Activated T-cell treated with anti-CD3 and anti-CD28 coated beads for 24 hours (primary cell): ENCODE data around the gene RNF227.
"Not testable (repeated sequence)": the region's sequence is repeated elsewhere in the genome, so short reads cannot be mapped to it uniquely, and the experiment has no call there.

Source experiments
- DNase-seq: peaks from one replicate; pipeline ENCODE4 v3.0.0-alpha.2; 2020; ENCODE audit warnings: low read depth

RNF227 gene

DNA sequence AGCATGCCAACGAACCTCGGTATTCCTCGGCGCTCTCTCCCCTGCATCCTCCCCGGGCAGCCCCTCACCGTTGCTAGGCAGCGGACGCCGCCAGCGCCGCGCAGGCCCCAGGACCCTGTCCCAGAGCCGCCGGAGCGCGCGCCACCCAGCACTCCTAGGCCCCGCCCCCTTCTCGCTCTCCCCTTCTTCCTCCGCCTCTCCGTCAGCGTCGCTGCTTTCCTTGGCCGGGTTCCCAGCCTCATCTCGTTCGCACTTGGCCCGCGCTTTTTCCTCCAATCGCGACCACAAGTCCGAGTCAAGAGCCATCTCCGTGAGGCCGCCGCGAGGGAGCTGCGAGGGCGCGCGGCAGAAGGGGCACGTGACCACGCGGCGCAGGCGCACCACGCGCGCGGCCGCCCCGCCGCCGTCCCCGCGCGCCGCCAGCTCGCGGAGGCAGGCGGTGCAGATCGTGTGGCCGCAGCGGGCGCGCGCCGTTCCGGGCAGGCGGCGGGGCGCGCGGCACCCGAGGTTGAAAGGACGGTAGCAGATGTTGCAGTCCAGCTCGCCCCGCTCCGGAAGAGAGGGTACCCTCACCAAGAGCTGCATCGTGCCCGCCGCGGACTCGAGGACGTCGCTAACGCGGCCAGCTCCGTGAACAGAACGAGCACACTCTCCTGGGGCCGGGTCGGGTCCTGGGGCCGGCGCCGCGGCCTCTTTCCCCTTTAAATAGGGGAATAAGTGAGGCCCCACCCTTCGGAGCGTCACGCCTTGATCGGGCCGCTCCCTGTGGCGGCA lies at the start of gene RNF227:
RNF227 (minus strand) TSS at position 679 of the 774 bp plus-strand sequence; CDS start at position 585, 94 bp downstream.
- DNase-seq = peak; percentile 83

DNA sequence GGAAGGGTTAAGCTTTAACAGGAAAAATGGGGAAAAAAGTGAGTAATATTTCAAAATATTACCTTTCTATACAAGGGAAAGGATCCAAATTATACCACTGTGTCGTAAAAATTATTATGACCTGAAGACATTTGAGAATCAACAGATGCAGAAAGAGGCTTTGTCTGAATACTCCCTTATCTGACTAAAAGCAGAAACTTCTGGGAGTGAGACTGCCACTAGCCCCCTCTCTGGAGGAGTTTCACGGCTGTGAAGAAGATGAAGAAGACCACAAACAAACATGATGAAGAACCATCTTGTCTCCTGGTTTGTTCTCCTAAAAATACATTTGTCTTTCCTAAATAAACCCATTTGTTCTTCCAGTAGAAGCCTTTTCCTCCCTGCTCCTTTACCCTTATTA lies 45.3 kb upstream of the RNF227 start:
- no peak for DNase-seq

DNA sequence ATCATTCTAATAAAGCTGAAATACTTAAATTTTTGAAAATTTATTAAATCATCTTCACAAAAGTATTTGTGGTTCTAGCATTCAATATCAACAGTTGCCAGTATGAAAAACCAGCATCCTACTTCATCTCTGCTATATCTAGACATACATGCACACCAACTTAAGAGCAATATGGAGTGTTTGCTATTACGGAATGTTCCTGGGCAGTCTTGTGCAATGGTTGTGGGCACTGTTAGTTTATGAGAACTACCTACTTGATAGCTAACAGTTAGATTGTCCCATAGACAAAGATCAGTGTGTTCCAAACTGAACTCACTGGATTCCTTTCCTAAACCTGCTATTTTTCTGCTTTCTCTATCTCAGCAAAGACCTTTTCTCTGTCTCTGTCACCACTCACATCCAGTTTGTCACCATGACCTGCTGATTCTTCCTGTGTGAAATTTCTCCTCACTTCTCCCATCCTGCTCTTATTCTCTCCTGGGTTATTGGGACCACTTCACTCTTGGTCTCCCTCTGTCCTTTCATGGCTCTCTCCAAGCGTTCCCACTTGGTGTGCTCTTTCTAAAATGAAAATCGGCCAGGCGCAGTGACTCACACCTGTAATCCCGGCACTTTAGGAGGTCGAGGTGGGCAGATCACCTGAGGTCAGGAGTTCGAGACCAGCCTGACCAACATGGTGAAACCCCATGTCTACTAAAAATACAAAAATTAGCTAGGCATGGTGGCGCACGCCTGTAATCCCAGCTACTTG lies 43.6 kb upstream of the RNF227 start:
- no peak for DNase-seq

DNA sequence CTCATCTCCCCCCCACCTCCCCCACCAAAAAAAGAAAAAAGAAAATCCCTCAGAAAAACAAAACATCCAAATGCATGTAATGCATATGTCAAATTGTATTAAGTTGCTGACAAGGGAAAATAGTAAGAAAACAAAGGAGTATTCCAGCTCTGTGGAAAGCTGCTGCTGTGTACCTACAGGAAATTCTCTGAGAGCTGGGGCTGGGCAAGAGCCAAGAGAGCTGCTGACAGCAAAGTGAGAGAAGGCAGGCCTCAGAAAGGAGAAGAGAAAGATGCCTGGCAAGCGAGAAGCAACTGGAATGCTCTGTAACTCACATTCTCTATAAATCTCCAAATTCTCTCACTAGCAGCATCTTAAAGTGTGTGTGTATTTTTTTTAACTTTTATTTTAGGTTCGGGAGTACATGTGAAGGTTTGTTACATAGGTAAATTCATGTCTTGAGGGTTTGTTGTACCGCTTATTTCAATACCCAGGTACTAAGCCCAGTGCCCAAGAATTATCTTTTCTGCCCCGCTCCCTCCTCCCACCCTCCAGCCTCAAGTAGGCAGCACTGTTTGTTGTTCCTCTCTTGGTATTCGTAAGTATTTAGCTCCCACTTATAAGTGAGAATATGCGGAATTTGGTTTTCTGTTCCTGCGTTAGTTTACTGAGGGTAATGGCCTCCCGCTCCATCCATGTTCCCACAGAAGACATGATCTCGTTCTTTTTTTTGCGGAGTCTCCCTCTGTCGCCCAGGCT lies 40.3 kb upstream of the RNF227 start:
- no peak for DNase-seq

DNA sequence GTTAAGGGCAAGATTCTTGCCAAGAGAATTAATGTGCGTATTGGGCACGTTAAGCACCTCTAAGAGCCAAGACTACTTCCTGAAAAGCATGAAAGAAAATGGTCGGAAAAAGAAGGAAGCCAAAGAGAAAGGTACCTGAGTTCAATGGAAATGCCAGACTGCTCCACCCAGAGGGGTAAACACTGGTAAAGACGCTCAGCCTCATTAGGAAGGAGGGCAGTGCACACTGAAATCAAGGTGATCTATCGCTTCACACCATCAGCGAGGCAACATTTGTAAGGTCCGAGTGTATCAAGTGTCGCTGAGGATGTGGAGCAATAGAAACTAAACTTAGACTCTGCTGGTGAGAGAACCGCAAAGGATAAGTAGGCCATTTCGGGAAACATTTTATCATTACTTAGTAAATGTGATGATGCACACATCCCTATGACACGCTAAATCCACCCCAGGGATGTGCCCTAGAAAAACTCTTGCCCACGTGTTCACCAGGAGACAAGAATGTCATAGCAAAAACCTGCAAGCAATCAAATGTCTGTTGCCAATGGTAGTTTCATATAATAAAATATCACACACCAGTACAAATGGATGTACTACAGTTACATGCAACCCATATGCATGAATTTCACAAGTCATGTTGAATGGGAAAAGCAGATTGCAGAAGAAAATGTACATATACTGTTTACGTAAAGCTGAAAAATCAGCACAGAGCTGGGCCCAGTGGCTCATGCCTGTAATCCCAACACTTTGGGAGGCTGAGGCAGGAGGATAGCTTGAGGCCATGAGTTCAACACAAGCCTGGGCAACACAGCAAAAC lies 39.5 kb upstream of the RNF227 start:
- no peak for DNase-seq

DNA sequence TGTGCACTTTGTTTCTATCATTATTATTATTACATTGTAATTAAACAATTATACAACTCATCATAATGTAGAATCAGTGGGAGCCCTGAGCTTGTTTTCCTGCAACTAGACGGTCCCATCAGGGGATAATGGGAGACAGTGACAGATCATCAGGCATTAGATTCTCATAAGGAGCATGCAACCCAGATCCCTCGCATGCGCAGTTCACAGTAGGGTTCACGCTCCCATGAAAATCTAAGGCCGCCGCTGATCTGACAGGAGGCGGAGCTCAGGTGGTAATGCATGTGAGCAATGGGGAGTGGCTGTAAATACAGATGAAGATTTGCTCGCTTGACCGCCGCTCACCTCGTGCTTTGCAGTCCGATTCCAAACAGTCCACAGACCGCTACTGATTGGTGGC lies 37.2 kb upstream of the RNF227 start:
- DNase-seq = not testable (repeated sequence)

DNA sequence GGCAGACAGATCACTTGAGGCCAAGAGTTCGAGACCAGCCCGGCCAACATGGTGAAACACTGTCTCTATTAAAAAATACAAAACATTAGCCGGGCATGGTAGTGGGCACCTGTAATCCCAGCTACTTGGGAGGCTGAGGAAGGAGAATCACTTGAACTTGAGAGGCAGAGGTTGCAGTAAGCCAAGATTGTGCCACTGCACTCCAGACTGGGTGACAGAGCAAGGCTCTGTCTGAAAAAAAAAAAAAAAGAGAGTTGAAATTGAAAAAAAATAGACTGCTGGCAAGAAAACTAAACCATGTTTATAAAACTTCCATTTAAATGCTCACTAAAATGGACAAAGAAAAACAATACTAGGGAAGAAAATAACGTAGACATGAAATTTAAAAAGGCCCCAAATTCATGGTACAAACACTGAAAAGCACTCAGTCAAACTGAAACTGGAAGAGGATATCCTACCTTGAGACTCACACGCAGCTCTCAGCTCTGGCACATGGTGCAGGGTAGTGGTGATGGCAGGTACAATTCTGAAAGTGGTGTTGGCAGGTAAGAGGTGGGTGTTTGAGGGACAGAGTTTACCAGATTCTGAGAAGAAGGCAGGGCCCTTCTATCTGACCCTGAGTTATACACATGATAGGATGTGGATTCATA lies 35.2 kb upstream of the RNF227 start:
- DNase-seq = peak; percentile 44

DNA sequence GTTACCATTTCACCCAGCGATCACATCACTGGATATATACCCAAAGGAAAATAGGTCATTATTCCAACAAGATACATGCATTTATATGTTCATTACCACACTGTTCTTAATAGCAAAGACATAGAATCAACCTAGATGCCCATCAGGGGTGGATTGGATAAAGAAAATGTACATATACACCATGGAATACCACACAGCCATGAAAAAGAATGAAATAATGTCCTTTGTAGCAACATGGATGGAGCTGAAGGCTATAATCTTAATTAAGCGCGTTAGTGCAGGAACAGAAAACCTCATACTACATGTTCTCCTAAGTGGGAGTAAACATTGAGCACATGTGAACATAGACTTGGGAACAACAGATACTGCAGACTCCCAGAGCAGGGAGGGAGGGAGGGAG lies 34.5 kb upstream of the RNF227 start:
- no peak for DNase-seq

DNA sequence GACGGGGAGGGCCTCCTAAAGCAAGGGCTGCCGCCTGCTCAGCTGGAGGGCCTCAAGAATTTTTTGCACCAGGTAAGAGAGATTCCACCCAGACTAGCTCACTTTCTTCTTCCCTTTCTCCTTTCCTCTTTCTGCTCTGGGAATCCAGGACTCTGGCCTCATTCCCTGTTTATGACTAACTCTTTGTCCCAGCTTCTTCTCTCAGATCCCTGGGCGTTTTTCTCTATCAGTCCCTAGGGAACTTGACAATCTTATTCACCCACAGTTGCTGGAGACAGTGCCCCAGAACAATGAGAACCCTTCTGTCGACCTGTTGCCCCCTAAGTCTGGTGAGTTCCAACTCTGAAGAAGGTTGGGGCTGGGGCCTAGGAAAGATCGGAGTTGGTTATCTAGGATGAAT lies 31.6 kb upstream of the RNF227 start:
- no peak for DNase-seq

DNA sequence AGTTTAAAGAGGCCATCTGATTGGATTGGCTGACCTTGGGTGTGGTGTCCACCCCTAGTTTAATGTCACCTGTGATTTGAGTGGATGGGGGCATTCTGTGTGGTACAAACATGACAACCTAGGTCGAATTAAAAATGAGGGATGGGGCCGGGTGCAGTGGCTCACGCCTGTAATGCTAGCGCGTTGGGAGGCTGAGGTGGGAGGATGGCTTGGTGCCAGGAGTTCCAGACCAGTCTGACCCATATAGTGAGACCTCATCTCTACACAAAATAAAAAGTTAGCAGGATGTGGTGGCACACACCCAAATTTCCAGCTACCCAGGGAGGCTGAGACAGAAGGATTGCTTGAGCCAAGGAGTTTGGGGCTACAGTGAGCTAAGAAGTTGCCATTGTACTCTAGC lies 30.4 kb upstream of the RNF227 start:
- DNase-seq = no peak

DNA sequence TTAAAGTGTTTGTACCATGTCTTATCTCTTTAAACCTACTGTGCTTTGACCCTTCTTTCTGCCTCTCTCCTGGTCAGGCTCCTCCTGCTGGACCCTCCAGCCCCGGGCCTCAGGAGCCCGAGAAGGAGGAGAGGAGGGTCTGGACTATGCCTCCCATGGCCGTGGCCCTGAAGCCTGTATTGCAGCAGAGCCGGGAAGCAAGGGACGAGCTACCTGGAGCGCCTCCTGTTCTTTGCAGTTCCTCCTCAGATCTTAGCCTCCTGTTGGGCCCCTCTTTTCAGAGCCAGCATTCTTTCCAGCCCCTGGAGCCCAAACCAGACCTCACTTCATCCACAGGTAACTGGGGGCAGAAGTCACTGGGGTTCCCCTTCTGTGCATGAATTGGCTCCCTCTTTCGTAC lies 29.6 kb upstream of the RNF227 start:
- DNase-seq = no peak

DNA sequence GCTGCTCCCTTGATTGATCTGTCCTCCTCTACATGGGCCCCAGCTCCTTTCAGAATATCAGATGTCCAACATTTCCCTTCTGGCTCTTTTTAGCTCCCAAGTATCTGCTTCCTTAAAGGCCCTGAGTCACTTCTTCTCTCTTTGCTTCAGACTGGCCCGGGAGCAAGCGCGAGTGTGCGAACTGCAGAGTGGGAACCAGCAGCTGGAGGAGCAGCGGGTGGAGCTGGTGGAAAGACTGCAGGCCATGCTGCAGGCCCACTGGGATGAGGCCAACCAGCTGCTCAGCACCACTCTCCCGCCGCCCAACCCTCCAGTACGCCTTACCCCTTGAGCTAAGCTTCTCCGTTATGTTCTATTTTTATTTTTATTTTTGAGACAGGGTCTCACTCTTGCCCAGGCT lies 28.2 kb upstream of the RNF227 start:
- no peak for DNase-seq

DNA sequence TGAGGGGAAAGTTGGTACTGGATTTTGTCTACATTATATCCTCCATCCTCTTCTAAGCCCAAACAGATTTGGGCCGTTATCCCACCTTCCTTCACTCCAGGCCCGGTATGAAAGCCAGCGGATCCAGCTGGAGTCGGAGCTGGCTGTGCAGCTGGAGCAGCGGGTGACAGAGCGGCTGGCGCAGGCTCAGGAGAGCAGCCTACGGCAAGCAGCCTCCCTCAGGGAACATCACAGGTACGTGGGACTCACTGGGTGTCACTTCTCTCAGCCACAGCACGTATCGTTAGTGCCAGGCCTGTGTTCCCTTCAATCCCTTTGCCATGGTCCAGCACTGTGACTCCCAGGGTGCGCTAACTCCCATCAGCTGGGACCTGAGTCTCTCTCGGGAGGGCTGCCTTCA lies 27.2 kb upstream of the RNF227 start:
- DNase-seq = no peak

DNA sequence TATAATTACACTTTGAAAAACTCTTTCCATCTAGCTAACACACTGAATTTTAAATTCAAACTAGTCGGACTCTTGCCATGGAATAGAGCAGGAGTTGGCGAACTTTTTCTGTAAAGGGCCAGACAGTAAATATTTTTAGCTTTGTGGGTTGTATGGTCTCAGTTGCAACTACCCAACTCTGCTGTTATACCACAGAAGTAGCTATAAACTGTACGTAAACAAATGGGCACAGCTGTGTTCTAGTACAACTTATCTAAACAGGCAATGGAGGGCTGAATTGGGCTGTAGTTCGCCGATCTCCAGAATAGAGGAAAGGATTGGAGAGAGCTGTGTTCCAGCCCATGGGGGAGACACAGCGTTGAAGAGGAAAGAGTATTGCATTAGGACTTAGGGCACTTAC lies 24.7 kb upstream of the RNF227 start:
- no peak for DNase-seq

DNA sequence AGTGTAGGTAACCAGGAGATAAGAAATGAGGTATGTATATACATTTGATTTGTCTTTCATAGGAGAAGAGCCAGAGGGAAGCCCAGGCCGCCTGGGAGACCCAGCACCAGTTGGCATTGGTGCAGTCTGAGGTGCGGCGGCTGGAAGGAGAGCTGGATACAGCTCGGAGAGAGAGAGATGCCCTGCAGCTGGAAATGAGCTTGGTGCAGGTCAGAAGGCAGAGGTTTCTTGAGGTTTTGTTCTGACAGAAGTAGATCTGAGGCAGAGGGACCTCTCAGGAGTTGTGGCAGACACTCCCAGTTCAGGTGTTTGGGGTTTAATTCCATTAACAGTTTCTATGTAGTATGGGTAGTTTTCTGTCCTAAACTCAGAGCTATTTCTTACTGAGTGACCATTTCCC lies 23.9 kb upstream of the RNF227 start:
- DNase-seq = no peak

DNA sequence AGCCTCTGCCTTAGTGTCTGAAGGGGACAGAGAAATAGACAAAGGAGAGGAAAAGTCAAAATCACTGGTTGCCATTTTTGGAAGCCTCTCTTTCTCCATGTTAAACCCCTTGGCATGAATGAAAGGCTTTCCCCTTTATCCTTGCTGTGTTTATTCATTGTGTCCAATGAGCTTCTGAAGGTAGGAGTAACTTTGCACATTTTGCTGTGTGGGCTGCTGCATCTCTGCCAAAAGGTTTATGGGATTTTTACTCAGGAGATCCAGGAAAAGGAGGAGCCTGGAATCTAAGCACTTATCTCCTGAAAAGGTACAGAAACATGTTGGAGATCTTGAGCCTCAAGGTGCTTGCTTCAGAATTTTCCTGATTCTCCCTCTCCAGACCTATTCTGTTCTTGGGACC lies 19.8 kb upstream of the RNF227 start:
- DNase-seq = no peak

DNA sequence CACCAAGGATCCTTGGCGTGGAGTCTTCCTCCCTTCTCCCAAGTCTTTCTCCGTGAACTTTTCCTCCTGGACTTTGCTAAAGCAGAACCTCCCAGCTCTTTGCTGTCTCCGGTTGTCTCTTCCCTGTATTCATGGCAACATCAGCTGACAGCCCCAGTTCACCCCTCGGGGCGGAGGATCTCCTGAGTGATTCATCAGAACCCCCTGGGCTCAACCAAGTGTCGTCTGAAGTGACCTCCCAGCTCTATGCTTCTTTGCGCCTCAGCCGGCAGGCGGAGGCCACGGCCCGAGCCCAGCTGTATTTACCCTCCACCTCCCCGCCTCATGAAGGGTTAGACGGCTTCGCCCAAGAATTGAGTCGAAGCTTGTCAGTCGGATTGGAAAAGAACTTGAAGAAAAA lies 16.9 kb upstream of the RNF227 start:
- no peak for DNase-seq

DNA sequence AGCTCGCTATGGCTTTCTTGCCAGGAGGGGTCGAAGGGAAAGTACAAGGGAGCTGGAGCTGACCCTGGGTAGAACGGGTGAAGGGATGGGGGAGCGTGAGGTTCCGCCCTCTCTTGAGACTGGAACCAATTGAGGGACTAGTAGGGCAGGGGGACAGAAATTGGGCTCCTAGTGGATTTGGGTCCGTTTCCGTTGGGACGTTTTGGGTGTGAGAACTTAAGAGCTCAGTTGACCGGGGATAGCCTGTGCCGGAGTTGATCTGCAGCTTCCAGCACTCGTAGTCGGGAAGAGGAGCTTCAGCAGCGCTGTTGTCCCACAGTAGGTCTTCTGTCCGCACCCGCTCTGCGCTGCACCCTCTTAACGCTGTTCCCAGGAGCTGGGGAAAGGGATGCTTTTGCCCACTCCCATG lies 16.4 kb upstream of the RNF227 start:
- DNase-seq = no peak

DNA sequence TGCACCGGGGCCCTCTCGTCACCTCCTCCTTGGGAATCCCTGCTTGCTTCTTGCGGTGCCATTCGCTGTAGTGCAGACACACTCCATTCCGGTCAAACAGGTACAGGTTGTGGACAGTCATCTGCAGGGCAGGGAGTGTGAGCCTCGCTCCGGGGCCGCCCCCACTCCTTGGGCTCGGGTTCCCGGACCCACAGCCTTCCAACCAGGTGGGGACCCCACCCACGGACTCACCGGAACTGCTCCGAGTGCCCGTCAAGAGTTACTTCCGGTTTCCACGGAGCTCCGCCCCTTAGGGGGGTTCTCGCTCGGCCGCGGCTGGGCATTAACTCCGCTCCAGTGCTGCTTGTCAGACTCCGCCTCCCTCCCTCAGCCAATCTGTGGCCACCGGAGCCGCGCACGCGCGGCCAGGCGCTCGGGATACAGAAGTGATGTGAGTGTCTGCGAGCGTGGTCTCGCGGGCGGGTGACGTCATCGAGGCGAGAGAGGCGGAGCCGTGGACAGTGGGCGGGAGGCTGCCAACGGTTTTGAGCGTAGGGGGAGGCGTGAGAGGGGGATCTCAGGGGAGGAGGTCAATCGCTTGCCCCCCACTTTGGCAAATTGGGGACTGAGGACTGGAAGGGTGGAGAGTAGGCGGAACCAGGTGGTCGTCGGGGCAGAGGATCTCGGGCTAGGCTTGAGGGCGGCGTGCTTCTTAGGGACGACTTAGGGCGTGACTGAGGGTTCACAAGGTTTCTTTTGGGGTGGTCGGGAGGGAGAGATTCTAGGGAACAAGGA lies 15.8 kb upstream of the RNF227 start, which contains the start of the genes CNTROB and TRAPPC1:
CNTROB (plus strand) TSS at position 498 of the 774 bp plus-strand sequence. CDS start 874 bp downstream, outside the sequence.
TRAPPC1 (minus strand) TSS at position 238 of the 774 bp plus-strand sequence; CDS start at position 121, 117 bp downstream.
- peak; percentile 99 for DNase-seq

DNA sequence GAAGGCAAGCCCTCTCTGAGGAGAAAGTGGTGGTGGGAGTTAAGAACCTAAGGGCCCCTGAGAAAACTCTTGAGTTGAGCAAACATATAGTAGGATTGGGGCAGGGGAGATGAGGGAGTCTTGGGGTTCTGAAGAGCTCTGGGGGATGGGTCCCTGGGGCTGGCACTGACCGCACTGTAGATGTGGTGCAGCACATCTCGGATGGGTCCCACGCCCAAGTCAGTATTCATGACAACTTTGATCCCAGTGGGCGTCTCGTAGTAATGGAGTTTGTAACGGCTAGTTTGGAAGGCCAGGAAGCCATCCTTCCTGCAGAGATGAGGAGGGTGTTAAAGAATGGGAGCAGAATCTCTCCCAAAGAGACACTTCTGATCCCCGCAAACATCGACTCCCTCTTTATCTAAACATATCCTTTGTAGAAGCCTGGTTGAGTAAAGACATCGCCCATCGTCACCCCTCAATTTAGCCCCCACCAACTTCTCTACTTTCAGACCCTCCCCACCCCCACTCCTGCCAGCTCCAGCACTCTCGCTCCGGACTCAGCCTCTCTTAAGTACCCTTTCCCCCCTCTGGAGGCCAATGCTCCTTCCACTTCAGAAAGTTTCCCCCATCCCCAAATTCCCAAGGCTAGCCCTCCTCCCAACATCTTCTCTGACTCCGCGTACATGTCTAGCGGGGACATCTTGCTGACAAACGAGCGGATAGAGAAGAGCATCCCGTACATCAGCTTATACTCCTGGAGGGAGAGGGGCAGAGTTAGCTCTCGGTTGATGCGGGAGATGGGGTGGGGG lies 14.9 kb upstream of the RNF227 start:
- no peak for DNase-seq
